Measurements from ENCODE around the gene PFAS.
"Not testable (repeated sequence)": the region's sequence is repeated elsewhere in the genome, so short reads cannot be mapped to it uniquely, and the experiment has no call there.

- TF ChIP-seq EZH2phosphoT487 (IDR thresholded peaks at IDR 0.05; ENCODE audit: low read depth, severe bottlenecking, unreplicated experiment); CTCF (IDR thresholded peaks at IDR 0.05; ENCODE audit: poor library complexity): not testable (repeated sequence)
These were observed 2.3 kb downstream of the PFAS start for GRCh38 chr17:8251411-8251810.
